Muscle of arm (tissue), 14 donors: Measurements from ENCODE around the gene ATL1. TPM values are rescaled to one million over a fixed set of nuclear protein-coding genes. Genes with fewer than 3 reads are reported as not detected.

Experiments
- DNase-seq: peaks from one replicate; pipeline ENCODE4 v3.0.0-alpha.2; 2013
- long read RNA-seq, 11 donors: transcript quantifications; one replicate each; lab custom pipeline, GENCODE V29; 2026
- polyA plus RNA-seq, 12 donors: library from polyadenylated mRNA; unstranded; fragments of 120-200 nt; gene quantifications; one replicate each; pipeline ENCODE4 v1.2.1, GENCODE V29; 2013; ENCODE audit not compliant: insufficient read length in 12 of 12

Gene ATL1
- 10 to 100 TPM in 2 of 12 donors, 1 to 10 TPM in 8, not detected in 2; 3.5 to 16.4 (median 6.5) TPM for polyA plus RNA-seq
- long read RNA-seq, donor 1, partial matches to known transcripts = 9 of 10 reads
- long read RNA-seq, donor 1, other reads (novel, unspliced or antisense) = 0 of 10 reads
- long read RNA-seq, donor 2 = 0 reads
- long read RNA-seq, donor 3 = 0 reads
- long read RNA-seq, donor 4 = 0 reads
- long read RNA-seq, donor 5 = 0 reads
- long read RNA-seq, donor 6 = 0 reads
- long read RNA-seq, donor 7 = 0 reads
- long read RNA-seq, donor 8 = 0 reads
- long read RNA-seq, donor 9, partial matches to known transcripts = 6 of 6 reads
- long read RNA-seq, donor 9, other reads (novel, unspliced or antisense) = 0 of 6 reads
- long read RNA-seq, donor 10 = 0 reads
- long read RNA-seq, donor 11 = 0 reads

DNA sequence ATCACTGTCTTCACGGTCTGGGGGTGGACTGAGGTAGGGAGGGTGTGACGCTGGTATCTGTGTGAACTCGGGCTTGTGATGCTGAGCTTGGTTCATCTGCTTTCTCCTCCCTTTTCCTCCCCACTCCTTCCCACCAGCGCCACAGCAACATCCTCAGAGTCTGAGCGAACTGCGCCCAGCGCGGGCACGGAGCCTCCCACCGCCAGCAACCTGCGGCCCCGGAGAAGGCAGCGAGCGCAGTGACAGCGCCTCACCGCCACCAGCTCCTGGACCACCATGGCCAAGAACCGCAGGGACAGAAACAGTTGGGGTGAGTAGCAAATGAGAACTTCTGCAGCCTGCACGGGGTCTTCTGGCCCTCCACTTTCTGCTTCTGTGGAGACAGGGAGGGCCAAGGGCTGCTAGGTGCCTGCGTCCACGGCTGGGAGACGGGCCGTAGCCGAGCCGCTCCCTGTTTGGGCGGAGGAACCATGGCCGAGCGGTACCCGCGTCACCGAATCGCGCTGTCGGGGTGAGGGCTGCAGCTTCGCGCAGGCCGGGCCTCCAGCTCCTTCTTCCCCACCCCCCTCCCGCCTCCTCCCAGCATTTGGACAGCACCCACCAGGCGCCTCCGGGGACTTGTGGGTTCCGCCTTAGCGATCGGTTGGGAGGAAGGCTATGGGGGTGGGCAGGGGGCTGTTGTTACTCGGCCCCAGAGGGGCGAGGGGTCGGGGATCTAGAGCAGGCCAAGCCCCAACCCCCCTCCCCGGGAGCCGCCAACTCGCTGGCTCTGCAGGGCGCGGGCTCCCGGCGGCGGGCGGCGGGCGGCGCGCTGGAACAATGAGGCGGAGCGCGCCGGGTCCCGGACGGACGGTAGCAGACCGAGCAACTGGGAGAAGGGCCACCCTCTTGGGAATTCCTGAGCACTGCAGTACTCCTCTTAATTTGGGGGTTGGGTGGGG, at the start of gene ATL1:
Gene ATL1, plus strand, starts transcription at position 156 of the 941 bp plus-strand sequence. Its CDS starts 121 bp downstream, at position 277.
- DNase-seq = peak; percentile 89

DNA sequence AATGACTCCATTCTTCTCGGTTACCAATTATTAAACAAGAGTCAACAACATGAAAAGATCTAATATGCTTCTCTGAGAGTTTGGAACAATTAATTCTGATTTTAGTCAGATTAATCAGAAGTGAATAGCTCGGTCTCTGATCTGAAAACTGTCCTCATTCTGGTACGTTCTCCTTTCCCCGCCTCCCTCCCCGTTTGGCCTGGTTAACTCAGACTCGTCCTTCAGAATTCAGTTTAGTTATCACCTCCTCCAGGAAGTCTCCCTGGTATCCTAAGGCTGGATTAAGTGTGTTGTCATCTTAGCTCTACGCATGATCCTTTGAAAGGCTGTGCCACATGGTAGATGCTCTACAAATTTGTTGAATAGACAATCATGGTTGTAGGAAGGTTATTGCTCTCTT, 49.8 kb upstream of the ATL1 start:
- no peak for DNase-seq

GRCh38 chr14:50512463-50512862, 47.5 kb upstream of the ATL1 start:
- DNase-seq = no peak

- DNase-seq = no peak
Observed at GRCh38 chr14:50516091-50516490, 43.9 kb upstream of the ATL1 start.

- no peak for DNase-seq
Observed at GRCh38 chr14:50520947-50521815, 38.8 kb upstream of the ATL1 start.

- DNase-seq = no peak
Observed at GRCh38 chr14:50521912-50522341, 38.0 kb upstream of the ATL1 start.

GRCh38 chr14:50523271-50524041, 36.5 kb upstream of the ATL1 start:
- DNase-seq = no peak

DNA sequence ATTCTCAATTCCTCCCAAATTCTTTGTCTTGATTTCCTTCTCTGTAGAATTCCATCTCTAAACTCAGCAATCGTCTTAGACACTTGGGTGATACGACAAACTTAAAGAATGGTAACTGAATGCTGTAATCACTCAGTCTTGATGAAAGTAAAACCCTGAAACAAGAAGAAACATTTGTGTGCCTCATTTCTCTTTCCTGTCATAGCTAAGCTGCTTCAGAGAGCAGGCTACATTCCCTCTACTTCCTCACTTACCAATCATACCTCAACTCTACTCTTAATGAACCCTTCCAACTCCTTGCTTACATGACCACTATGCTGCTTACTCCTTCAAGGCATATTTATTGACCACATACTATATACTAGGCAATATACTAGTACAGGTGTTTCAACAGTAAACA, 35.9 kb upstream of the ATL1 start:
- DNase-seq = no peak

DNA sequence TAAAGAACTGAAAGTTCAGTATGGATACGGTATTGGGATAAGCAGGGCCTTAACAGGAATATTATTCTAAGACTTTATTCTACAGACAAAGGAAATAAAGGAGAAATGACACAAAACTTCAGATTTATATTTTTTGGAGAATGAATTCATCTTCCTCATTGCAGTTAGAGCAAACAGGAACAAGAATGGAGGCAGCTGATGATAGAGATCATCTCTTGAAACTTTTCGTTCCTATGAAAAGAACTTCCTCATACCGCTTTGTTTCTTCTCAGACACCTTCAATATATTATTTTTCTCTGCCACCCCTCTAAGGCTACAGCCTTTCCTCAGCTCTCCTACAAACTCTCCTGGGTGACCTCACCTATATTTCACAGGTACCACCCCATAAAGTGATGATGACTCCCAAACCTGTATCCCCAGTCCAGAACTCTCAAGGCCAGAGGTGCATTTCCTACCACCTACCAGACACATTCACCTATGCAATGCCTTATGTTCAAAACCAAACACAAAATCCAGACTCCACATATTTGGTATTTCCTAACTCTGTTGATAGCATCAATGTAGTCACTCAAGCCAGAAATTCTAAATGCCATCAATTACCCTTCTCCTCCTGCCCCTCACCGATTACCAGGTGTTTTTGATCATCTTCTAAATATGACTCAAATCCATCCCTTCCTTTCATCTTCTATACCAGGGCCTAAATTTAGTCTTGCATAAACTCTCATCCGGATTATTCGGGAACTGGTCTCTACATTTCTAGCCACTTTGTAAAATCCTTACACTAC, 35.0 kb upstream of the ATL1 start:
- DNase-seq = no peak

DNA sequence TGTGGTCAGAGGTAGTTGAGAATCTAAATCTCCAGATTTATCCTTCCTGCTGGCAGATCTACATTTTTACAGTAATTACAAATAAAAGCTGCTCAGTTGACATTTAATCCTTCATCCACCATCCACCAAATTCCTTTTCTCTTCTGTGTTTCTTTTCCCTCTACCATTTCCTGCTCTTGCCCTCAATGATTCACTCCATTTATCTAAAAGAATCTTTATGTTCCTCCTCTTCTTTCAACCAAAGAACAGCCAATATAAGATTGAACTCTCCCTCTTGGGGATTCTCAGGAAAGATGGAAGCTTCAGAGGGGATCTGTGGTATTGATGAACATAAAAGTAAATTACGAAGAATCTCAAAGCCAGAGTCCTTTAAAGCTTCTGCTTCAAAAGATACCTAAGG, 31.9 kb upstream of the ATL1 start:
- DNase-seq = no peak

- no peak for DNase-seq
Observed at GRCh38 chr14:50529288-50530179, 30.4 kb upstream of the ATL1 start.

DNA sequence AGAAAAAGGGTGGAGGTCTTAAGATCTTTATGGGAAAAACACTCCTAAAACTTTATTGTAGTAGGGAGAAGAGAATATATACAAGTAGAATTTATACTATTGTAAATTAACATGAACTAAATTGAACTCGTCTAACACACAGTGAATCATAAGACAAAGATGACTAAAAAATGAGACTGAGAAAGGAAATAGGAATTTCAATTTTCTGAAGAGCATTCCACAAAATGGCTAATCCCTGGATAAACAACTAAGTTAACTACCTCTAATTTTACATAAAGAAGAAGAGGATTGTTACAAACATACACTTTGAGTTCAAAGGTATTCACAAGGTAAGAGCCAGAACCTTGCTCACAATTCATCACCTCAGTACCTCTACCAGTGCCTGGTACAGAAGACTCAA, 29.6 kb upstream of the ATL1 start:
- DNase-seq = no peak

DNA sequence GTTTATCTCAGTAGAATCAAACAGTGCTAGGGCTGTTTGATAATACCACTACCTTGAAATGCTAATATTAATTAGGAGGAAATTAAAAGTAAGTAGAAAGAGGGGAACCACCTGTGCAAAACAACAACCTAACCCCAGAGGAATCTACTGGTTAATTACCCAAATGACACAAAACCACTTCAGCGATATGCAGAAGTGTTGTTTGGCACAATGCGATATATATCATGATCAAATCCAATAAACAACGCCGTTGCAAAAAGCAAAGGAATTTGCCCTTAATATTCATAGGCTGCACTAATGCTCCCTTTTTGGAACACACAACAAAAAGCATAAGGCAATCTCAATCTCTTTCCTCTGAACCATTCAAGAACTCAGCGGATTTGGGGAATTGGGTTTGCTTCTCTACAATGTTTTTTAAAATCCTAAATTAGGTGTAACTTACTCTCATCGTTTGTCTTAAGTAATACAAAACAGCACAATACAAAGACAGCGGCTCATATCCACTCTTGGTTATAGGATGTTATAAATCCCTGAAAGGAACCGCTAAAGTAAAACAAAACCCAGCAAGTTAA, 29.1 kb upstream of the ATL1 start:
- DNase-seq = no peak

DNA sequence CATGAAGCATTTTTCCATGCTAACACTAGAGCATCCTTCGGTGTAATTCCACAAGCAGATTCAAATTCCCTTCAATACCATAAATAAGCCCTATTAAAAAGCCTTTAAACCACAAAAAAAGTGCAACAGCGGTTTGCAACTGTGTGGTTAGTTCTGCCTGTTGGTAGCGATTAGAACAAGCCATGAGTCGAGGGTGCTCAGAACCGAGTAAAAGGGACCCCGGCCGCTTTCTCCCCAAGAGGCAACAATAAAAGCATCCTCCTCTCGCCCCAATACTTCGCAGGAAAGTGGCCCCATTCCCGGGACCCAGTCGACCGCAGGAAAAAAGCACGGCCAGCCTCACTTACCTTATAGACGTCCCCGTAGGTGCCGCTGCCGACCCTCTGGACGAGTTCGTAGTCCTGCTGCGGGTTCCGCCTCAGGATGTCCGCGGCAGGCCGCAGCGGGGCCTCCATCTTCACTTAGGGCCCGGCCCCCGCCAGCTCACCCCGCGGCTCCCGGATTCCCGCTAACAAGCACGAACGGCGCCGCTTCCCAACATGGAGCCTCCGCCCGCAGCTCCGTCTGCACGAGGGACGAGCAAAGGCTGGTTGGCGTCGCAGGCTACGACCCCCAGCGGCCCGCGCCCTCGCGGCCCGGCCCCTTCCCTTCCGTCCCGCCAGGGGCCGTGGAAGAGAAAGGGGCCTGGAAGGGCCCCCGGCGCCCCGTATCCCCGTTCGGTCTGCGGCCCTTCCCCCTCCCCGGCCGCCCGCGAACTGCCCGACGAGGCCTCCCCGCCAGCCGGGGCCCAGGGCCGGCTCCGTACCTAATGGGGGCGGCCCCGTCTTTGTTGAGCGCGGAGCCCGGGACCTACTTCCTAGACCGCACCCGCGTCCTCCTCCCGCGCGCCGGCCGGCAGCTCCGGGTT, 28.1 kb upstream of the ATL1 start:
- peak; percentile 57 for DNase-seq

DNA sequence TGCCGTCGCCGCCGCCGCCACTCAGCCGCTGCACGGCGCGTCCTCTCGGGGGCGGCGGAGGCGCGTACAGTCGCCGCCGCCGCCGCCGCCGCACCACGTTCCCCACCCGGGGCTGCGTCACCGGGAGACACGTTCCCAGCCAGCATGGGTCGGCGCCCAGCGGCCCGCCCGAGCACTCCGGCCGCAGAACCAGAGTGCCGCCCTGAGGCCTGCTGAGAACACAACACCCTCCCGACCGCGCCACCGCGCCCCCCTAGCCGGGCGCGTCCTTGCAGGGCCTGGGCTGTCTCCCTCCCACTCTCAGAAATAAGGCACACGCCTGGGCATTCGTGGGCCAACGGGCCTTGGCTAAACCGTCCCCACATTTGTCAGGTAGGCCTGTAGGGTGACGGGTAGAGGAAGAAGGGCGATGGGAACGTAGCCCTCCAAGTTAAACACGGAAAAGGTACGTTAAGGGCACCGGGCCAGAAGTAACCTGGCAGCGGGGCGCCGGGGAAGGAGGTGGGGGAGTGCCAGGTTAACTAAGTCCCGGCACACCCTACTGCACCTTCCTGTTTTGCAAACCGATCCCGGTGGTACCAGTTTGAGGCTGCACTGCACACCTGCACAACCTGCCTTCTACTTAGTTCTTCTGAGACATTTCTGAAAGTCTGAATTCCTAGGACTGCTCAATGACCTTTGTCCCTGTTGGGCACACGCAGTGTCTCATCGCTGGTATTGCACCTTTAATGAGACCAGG, 27.3 kb upstream of the ATL1 start, which contains the start of gene MAP4K5:
Gene MAP4K5, minus strand, starts transcription at position 68 of the 739 bp plus-strand sequence. CDS start 520 bp downstream, outside the sequence.
- DNase-seq = peak; percentile 92

- no peak for DNase-seq
Observed at GRCh38 chr14:50533241-50533705, 26.7 kb upstream of the ATL1 start.
